ENCODE data around the gene ABI2. TPM values are rescaled to one million over a fixed set of nuclear protein-coding genes. Genes with fewer than 3 reads are reported as not detected.

The ABI2 gene
- total RNA-seq, 2 experiments from 2014 or later, result 34.0 to 40.9 TPM

Other genes starting within 250 kb of the ABI2 start
- gene CYP20A1, start 89.4 kb upstream of the ABI2 start, total RNA-seq, result 10 to 100 TPM; 12.0 to 12.2 TPM
- gene RAPH1, start 206.9 kb downstream of the ABI2 start, total RNA-seq, result 10 to 100 TPM in 1 of 2 experiments, 1 to 10 TPM in 1; 8.6 to 11.9 TPM